Epidermal melanocyte (primary cell): ENCODE measurements around the gene SEMA4D.

Experiments used
- DNase-seq: peaks from one replicate; pipeline ENCODE4 v3.0.0; 2011; ENCODE audit warnings: low spot score; ENCODE audit not compliant: insufficient read length

Gene SEMA4D

GRCh38 chr9:89413963-89414638, 83.8 kb downstream of the SEMA4D start:
- DNase-seq: no peak

GRCh38 chr9:89412951-89413350, 85.0 kb downstream of the SEMA4D start:
- no peak for DNase-seq

- no peak for DNase-seq
Observed at GRCh38 chr9:89412541-89412940, 85.4 kb downstream of the SEMA4D start.

GRCh38 chr9:89411759-89412158, 86.2 kb downstream of the SEMA4D start:
- no peak for DNase-seq

- no peak for DNase-seq
Observed at GRCh38 chr9:89410641-89411350, 87.1 kb downstream of the SEMA4D start.

GRCh38 chr9:89410022-89410421, 87.9 kb downstream of the SEMA4D start:
- no peak for DNase-seq

- DNase-seq: no peak
Observed at GRCh38 chr9:89409466-89409865, 88.4 kb downstream of the SEMA4D start.

GRCh38 chr9:89408628-89409101, 89.2 kb downstream of the SEMA4D start:
- no peak for DNase-seq

- no peak for DNase-seq
Observed at GRCh38 chr9:89407070-89407469, 90.8 kb downstream of the SEMA4D start.

GRCh38 chr9:89405826-89406225, 92.1 kb downstream of the SEMA4D start:
- no peak for DNase-seq

- DNase-seq: no peak
Observed at GRCh38 chr9:89404074-89404473, 93.8 kb downstream of the SEMA4D start.

- DNase-seq: no peak
Observed at GRCh38 chr9:89402695-89403427, 95.1 kb downstream of the SEMA4D start.

GRCh38 chr9:89400403-89401116, 97.4 kb downstream of the SEMA4D start:
- DNase-seq: no peak

GRCh38 chr9:89398621-89399020, 99.3 kb downstream of the SEMA4D start:
- DNase-seq: no peak

GRCh38 chr9:89397471-89397870, 100.4 kb downstream of the SEMA4D start:
- DNase-seq: no peak

- DNase-seq: no peak
Observed at GRCh38 chr9:89395931-89396710, 101.8 kb downstream of the SEMA4D start.

GRCh38 chr9:89394412-89394811, 103.5 kb downstream of the SEMA4D start:
- no peak for DNase-seq

GRCh38 chr9:89391585-89391984, 106.3 kb downstream of the SEMA4D start:
- no peak for DNase-seq

GRCh38 chr9:89390578-89391116, 107.3 kb downstream of the SEMA4D start:
- DNase-seq: no peak

- no peak for DNase-seq
Observed at GRCh38 chr9:89390068-89390555, 107.8 kb downstream of the SEMA4D start.

- no peak for DNase-seq
Observed at GRCh38 chr9:89388868-89389177, 109.1 kb downstream of the SEMA4D start.
